KMS-11 (cell line): Measurements from ENCODE around the gene ZNF578.

Experiments used
- H2AFZ ChIP-seq: fragments of 200-600 bp; sonication (generic); 2 replicates; pipeline ENCODE4 v1.6.1; 2016; ENCODE audit warnings: antibody characterized with exemption, mixed run types, low read depth
- H3K27ac ChIP-seq: fragments of 200-600 bp; sonication (generic); 2 replicates; pipeline ENCODE4 v1.6.1; 2016; ENCODE audit warnings: mild to moderate bottlenecking, mixed run types
- H3K27me3 ChIP-seq: fragments of 200-600 bp; sonication (generic); 2 replicates; pipeline ENCODE4 v1.6.1; 2017; ENCODE audit warnings: mild to moderate bottlenecking, low read depth, mixed run types, moderate library complexity; ENCODE audit not compliant: insufficient read depth
- H3K36me3 ChIP-seq: fragments of 200-600 bp; sonication (generic); 2 replicates; pipeline ENCODE4 v1.6.1; 2017; ENCODE audit warnings: mild to moderate bottlenecking, mixed run types; ENCODE audit not compliant: insufficient read depth
- H3K4me1 ChIP-seq: fragments of 200-600 bp; sonication (generic); 2 replicates; pipeline ENCODE4 v1.6.1; 2016; ENCODE audit warnings: mild to moderate bottlenecking, low read depth, mixed run types; ENCODE audit not compliant: poor library complexity, severe bottlenecking
- H3K4me2 ChIP-seq: fragments of 200-600 bp; sonication (generic); 2 replicates; pipeline ENCODE4 v1.7.0; 2016; ENCODE audit warnings: mild to moderate bottlenecking, mixed run types
- H3K4me3 ChIP-seq: fragments of 200-600 bp; sonication (generic); IDR thresholded peaks from 2 replicates; pipeline ENCODE4 v1.6.1; 2017; ENCODE audit warnings: low read depth, low read length, mixed read lengths; ENCODE audit not compliant: insufficient read depth
- H3K79me2 ChIP-seq: fragments of 200-600 bp; sonication (generic); 2 replicates; pipeline ENCODE4 v1.6.1; 2016; ENCODE audit warnings: low read depth, mixed run types; ENCODE audit not compliant: insufficient read depth
- H3K9ac ChIP-seq: fragments of 200-600 bp; sonication (generic); 2 replicates; pipeline ENCODE4 v1.6.1; 2016; ENCODE audit warnings: mild to moderate bottlenecking, mixed run types
- H4K20me1 ChIP-seq: fragments of 200-600 bp; sonication (generic); 2 replicates; pipeline ENCODE4 v1.6.1; 2016; ENCODE audit warnings: mild to moderate bottlenecking, mixed run types; ENCODE audit not compliant: insufficient read depth
- CTCF ChIP-seq: fragments of 200-600 bp; sonication (generic); conservative IDR thresholded peaks from 2 replicates; pipeline ENCODE4 v1.6.1; 2017; ENCODE audit warnings: low read depth, mild to moderate bottlenecking, antibody characterized with exemption, low read length, moderate library complexity, mixed read lengths

Gene ZNF578

GRCh38 chr19:52453324-52454094 lies at the start of gene ZNF578:
Gene ZNF578 (plus strand): TSS chr19:52453553. CDS start chr19:52501846, 48,293 bp downstream.
- TF ChIP-seq CTCF: no peak
- Histone ChIP-seq H3K27ac (no peak within 1 kb of the TSS), H3K36me3 (no peaks in the 10 kb centered on the region), H3K27me3 (0 out of 2 replicates have a peak, but pooled peaks cover 2% of the 10 kb centered on the region), H3K9ac (no peak within 1 kb of the TSS), H3K4me3 (no peak within 1 kb of the TSS), H3K79me2 (no peaks in the 10 kb centered on the region), H2AFZ (no peak within 1 kb of the TSS), H4K20me1 (no peaks in the 10 kb centered on the region), H3K4me2 (no peak within 1 kb of the TSS), H3K4me1 (no peaks in the 10 kb centered on the region)

GRCh38 chr19:52410276-52410675 lies 43.1 kb upstream of the ZNF578 start:
- no peak overlapping the region for H3K4me3 ChIP-seq
- no peak overlapping the region for H3K4me2 ChIP-seq
- TF ChIP-seq CTCF: no peak
- no peaks in the 10 kb centered on the region for H4K20me1 ChIP-seq
- H3K27me3 ChIP-seq: no peaks in the 10 kb centered on the region
- H3K27ac ChIP-seq: no peak overlapping the region
- no peak overlapping the region for H3K9ac ChIP-seq
- no peaks in the 10 kb centered on the region for H3K4me1 ChIP-seq
- no peaks in the 10 kb centered on the region for H3K36me3 ChIP-seq
- H2AFZ ChIP-seq: no peak overlapping the region
- no peaks in the 10 kb centered on the region for H3K79me2 ChIP-seq

GRCh38 chr19:52415711-52416110 lies 37.6 kb upstream of the ZNF578 start:
- no peak for TF ChIP-seq CTCF
- Histone ChIP-seq H3K4me3 (no peak overlapping the region), H3K4me2 (no peak overlapping the region), H3K9ac (no peak overlapping the region), H3K27ac (no peak overlapping the region), H3K4me1 (no peaks in the 10 kb centered on the region), H3K36me3 (no peaks in the 10 kb centered on the region), H2AFZ (no peak overlapping the region), H4K20me1 (no peaks in the 10 kb centered on the region), H3K79me2 (no peaks in the 10 kb centered on the region), H3K27me3 (no peaks in the 10 kb centered on the region)

GRCh38 chr19:52428937-52429336 lies 24.4 kb upstream of the ZNF578 start, which contains the start of gene ZNF534:
Gene ZNF534 (plus strand): TSS chr19:52429148. CDS start chr19:52431475, 2,327 bp downstream.
- H2AFZ ChIP-seq: no peak within 1 kb of the TSS
- no peaks in the 10 kb centered on the region for H4K20me1 ChIP-seq
- TF ChIP-seq CTCF: no peak
- H3K27me3 ChIP-seq: no peaks in the 10 kb centered on the region; the same call in 1 of the 2 replicates
- H3K27ac ChIP-seq: no peak within 1 kb of the TSS
- H3K36me3 ChIP-seq: no peaks in the 10 kb centered on the region
- H3K4me2 ChIP-seq: no peak within 1 kb of the TSS
- no peaks in the 10 kb centered on the region for H3K79me2 ChIP-seq
- H3K4me3 ChIP-seq: no peak within 1 kb of the TSS
- no peaks in the 10 kb centered on the region for H3K4me1 ChIP-seq
- H3K9ac ChIP-seq: no peak within 1 kb of the TSS
